RWPE2 (cell line): Measurements from ENCODE around the gene ZFYVE28.
A peak's percentile ranks its signal among the peaks of the same experiment; 100 is the strongest.
"Not testable (repeated sequence)": the region's sequence is repeated elsewhere in the genome, so short reads cannot be mapped to it uniquely, and the experiment has no call there.

Source experiments
- ATAC-seq: fragments of 200-7000 bp; cut with Tn5 transposase; 3 replicates; pipeline ENCODE4 v1.9.1; 2021; ENCODE audit warnings: low read depth
- DNase-seq: peaks from one replicate; pipeline ENCODE4 v3.0.0-alpha.2; 2020; ENCODE audit warnings: low spot score
- H3K27ac ChIP-seq: fragments of 450-650 bp; 2 replicates; pipeline ENCODE4 v1.5.1; 2017; ENCODE audit warnings: mild to moderate bottlenecking; ENCODE audit not compliant: poor library complexity, severe bottlenecking
- H3K27me3 ChIP-seq: fragments of 250-450 bp; sonication (Bioruptor Pico); 2 replicates; pipeline ENCODE4 v1.5.1; 2021; ENCODE audit warnings: mild to moderate bottlenecking, moderate library complexity; ENCODE audit not compliant: insufficient read depth, poor library complexity, severe bottlenecking
- H3K36me3 ChIP-seq: fragments of 250-450 bp; sonication (Bioruptor Pico); 2 replicates; pipeline ENCODE4 v1.5.1; 2020; ENCODE audit warnings: low read depth, mild to moderate bottlenecking, moderate library complexity
- H3K4me1 ChIP-seq: fragments of 250-450 bp; sonication (Bioruptor Pico); 2 replicates; pipeline ENCODE4 v1.5.1; 2021; ENCODE audit warnings: mild to moderate bottlenecking, moderate library complexity; ENCODE audit not compliant: insufficient read depth, poor library complexity, severe bottlenecking
- H3K4me3 ChIP-seq: fragments of 250-450 bp; sonication (Bioruptor Pico); 2 replicates; pipeline ENCODE4 v1.5.1; 2021; ENCODE audit warnings: mild to moderate bottlenecking, moderate library complexity; ENCODE audit not compliant: severe bottlenecking
- H3K9me3 ChIP-seq: fragments of 250-450 bp; sonication (Bioruptor Pico); 2 replicates; pipeline ENCODE4 v1.5.1; 2021; ENCODE audit warnings: mild to moderate bottlenecking, moderate library complexity; ENCODE audit not compliant: severe bottlenecking
- TF ChIP-seq, protein P1 (sequence below): fragments of 450-650 bp; IDR thresholded peaks from one replicate; pipeline ENCODE4 v1.5.1; 2017; ENCODE audit warnings: mild to moderate bottlenecking, moderate library complexity; ENCODE audit not compliant: poor library complexity, severe bottlenecking

The ZFYVE28 gene

DNA sequence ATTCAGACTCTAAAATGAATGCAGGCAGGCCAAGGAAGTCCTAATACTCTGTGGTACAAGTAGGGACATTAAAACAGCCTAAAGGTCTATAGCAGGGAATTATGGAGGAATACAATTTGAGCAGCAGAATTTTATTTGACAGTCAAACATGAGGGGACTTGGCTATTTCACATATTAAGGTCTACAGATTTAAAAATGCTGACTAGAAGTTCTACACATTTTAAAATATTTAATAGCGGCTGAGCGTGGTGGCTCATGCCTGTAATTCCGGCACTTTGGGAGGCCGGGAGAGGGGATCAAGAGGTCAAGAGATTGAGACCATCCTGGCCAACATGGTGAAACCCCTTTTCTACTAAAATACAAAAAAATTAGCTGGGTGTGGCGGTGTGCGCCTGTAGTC is 187.4 kb downstream of the ZFYVE28 start:
- DNase-seq (no peak), ATAC-seq (no peak)
- Histone ChIP-seq H3K36me3 (peaks cover 57% of the 10 kb centered on the region), H3K27ac (no peak overlapping the region), H3K4me3 (no peak overlapping the region), H3K9me3 (no peaks in the 10 kb centered on the region), H3K4me1 (no peaks in the 10 kb centered on the region), H3K27me3 (no peaks in the 10 kb centered on the region)
- TF ChIP-seq, protein P1, sequence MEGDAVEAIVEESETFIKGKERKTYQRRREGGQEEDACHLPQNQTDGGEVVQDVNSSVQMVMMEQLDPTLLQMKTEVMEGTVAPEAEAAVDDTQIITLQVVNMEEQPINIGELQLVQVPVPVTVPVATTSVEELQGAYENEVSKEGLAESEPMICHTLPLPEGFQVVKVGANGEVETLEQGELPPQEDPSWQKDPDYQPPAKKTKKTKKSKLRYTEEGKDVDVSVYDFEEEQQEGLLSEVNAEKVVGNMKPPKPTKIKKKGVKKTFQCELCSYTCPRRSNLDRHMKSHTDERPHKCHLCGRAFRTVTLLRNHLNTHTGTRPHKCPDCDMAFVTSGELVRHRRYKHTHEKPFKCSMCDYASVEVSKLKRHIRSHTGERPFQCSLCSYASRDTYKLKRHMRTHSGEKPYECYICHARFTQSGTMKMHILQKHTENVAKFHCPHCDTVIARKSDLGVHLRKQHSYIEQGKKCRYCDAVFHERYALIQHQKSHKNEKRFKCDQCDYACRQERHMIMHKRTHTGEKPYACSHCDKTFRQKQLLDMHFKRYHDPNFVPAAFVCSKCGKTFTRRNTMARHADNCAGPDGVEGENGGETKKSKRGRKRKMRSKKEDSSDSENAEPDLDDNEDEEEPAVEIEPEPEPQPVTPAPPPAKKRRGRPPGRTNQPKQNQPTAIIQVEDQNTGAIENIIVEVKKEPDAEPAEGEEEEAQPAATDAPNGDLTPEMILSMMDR: no peak

DNA sequence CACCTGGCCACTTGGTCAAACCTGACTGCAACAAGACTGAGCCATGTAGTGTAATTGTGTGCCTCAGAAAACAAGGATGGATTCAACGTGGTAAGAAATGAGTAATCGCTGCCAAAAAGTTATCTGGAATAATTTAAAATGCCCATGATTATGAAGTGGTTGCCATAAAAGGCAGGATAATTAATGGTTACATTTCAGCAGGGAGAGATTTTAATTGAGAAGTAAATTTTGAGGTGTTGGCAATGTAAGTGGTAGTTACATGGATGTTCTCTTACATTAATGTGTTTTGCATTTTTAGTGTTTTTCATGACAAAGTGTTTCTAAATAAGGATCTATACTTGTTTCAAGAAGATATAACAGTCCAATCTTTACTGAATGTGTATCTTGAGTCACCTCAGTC is 192.2 kb downstream of the ZFYVE28 start:
- no peak for ATAC-seq

DNA sequence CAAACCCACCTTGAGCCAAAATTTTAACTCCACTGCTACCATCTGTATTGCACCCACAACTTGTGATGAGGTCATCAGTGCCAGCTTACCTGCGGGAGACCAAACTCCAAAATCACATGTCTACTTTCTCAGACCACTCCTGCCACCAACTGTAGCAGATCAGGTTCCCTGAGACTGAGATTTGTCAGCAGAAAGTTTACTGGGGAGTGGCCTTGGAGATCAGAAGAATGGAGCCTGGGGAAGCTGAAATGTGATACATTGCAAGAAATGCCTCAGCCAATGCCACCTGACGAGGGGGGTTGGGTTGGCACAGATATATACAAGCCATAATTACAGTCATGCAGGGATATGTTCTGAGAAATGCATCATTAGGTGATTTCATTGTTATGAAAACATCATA is 195.6 kb downstream of the ZFYVE28 start:
- no peaks in the 10 kb centered on the region for H3K4me1 ChIP-seq
- no peak for ATAC-seq
- TF ChIP-seq, protein P1: no peak
- H3K27me3 ChIP-seq: no peaks in the 10 kb centered on the region
- H3K4me3 ChIP-seq: no peak overlapping the region
- H3K27ac ChIP-seq: no peak overlapping the region
- H3K36me3 ChIP-seq: peaks cover 5% of the 10 kb centered on the region; the same call in 1 of the 2 replicates
- no peak for DNase-seq
- no peaks in the 10 kb centered on the region for H3K9me3 ChIP-seq

More for the DNA sequence above, 192.2 kb downstream of the ZFYVE28 start:
- no peak overlapping the region for H3K27ac ChIP-seq
- TF ChIP-seq, protein P1: no peak
- H3K36me3 ChIP-seq: peaks cover 12% of the 10 kb centered on the region; the same call in 1 of the 2 replicates
- no peaks in the 10 kb centered on the region for H3K9me3 ChIP-seq
- no peak for DNase-seq
- no peak overlapping the region for H3K4me3 ChIP-seq
- no peaks in the 10 kb centered on the region for H3K27me3 ChIP-seq
- no peaks in the 10 kb centered on the region for H3K4me1 ChIP-seq

DNA sequence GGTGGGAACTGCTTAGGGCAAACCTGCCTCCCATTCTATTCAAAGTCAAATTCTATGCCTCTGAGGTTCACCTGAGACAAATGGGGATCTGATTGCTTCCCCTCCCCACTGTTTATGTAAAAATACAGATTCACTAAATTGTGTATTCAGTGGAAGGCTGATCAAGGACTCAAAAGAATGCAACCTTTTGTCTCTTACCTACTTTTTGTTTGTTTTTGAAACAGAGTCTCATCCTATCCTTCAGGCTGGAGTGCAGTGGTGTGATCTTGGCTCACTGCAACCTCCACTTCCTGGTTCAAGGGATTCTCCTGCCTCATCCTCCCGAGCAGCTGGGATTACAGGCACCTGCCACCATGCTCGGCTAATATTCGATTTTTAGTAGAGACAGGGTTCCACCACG is 197.1 kb downstream of the ZFYVE28 start:
- H3K27ac ChIP-seq, H3K9me3 ChIP-seq, H3K4me3 ChIP-seq: not testable (repeated sequence)

DNA sequence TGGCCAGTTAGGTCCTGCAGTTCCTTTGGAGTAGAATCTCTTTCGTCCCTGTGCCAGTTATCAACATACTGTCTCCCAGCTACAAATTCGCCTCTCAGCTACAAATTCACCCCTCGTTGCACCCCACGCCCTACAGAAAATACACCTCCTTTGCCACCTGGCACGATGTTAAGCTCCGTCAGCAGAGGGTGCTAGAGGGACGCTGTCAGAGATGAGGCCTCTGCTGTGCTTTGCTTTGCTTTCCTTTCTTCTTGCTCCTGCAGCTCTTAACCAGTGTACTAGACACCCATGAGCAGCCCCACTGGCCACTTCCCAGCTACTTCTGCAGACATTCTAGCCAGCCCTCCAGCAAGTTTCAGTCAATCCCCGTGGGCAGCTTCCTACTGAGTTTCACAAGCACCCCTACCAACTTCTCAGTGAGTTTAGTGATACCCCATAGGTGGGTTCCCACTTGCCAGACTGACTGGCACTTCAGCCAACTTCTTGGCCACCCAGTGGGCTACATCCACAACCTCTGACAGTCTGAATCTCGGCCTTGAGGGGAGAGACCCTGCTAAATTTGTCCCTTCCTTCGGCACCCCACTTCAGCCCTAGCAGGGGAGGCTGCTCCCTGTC is 198.3 kb downstream of the ZFYVE28 start:
- TF ChIP-seq, protein P1: peak; percentile 91

More for the DNA sequence above, 197.1 kb downstream of the ZFYVE28 start:
- H3K4me1 ChIP-seq, H3K27me3 ChIP-seq, H3K36me3 ChIP-seq, ATAC-seq, DNase-seq: not testable (repeated sequence)

More for the DNA sequence above, 198.3 kb downstream of the ZFYVE28 start:
- DNase-seq (no peak), ATAC-seq (peak; percentile 80)
- no peaks in the 10 kb centered on the region for H3K27me3 ChIP-seq
- no peak overlapping the region for H3K27ac ChIP-seq
- H3K36me3 ChIP-seq: no peaks in the 10 kb centered on the region
- H3K4me1 ChIP-seq: no peaks in the 10 kb centered on the region
- no peaks in the 10 kb centered on the region for H3K9me3 ChIP-seq
- H3K4me3 ChIP-seq: no peak overlapping the region
